Raji (cell line): Measurements from ENCODE around the gene GPATCH2.

Experiments used
- POLR2A ChIP-seq: IDR thresholded peaks from 2 replicates; pipeline ENCODE4 v1.6.1; 2011; ENCODE audit warnings: low read depth, low read length, control low read depth; ENCODE audit not compliant: insufficient read depth

The GPATCH2 gene

GRCh38 chr1:217553949-217554509 lies 76.9 kb downstream of the GPATCH2 start:
- TF ChIP-seq POLR2A: no peak

GRCh38 chr1:217552339-217552951 lies 78.4 kb downstream of the GPATCH2 start:
- no peak for TF ChIP-seq POLR2A

GRCh38 chr1:217542837-217543236 lies 88.1 kb downstream of the GPATCH2 start:
- TF ChIP-seq POLR2A: no peak

- no peak for TF ChIP-seq POLR2A
Measured at GRCh38 chr1:217542136-217542777, 88.6 kb downstream of the GPATCH2 start.

- TF ChIP-seq POLR2A: no peak
Measured at GRCh38 chr1:217540321-217540720, 90.6 kb downstream of the GPATCH2 start.

- TF ChIP-seq POLR2A: no peak
Measured at GRCh38 chr1:217539510-217539909, 91.4 kb downstream of the GPATCH2 start.

GRCh38 chr1:217535601-217536377 lies 95.1 kb downstream of the GPATCH2 start:
- no peak for TF ChIP-seq POLR2A

GRCh38 chr1:217534566-217534965 lies 96.3 kb downstream of the GPATCH2 start:
- no peak for TF ChIP-seq POLR2A

GRCh38 chr1:217528271-217528670 lies 102.6 kb downstream of the GPATCH2 start:
- no peak for TF ChIP-seq POLR2A

GRCh38 chr1:217527151-217527550 lies 103.7 kb downstream of the GPATCH2 start:
- no peak for TF ChIP-seq POLR2A

- TF ChIP-seq POLR2A: no peak
Measured at GRCh38 chr1:217526636-217527035, 104.3 kb downstream of the GPATCH2 start.

- TF ChIP-seq POLR2A: no peak
Measured at GRCh38 chr1:217525773-217526490, 105.0 kb downstream of the GPATCH2 start.

- TF ChIP-seq POLR2A: no peak
Measured at GRCh38 chr1:217524787-217525520, 105.9 kb downstream of the GPATCH2 start.

- no peak for TF ChIP-seq POLR2A
Measured at GRCh38 chr1:217522277-217522676, 108.6 kb downstream of the GPATCH2 start.
